Hippocampal formation (tissue), 2 donors: ENCODE data around the gene ERI3.

Experiments
- DNase-seq, 2 donors: peaks; one replicate each; lab custom pipeline; 2025; lab: John Stamatoyannopoulos, UW

ERI3 gene, protein sequence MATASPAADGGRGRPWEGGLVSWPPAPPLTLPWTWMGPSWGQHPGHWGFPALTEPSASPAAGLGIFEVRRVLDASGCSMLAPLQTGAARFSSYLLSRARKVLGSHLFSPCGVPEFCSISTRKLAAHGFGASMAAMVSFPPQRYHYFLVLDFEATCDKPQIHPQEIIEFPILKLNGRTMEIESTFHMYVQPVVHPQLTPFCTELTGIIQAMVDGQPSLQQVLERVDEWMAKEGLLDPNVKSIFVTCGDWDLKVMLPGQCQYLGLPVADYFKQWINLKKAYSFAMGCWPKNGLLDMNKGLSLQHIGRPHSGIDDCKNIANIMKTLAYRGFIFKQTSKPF

DNA sequence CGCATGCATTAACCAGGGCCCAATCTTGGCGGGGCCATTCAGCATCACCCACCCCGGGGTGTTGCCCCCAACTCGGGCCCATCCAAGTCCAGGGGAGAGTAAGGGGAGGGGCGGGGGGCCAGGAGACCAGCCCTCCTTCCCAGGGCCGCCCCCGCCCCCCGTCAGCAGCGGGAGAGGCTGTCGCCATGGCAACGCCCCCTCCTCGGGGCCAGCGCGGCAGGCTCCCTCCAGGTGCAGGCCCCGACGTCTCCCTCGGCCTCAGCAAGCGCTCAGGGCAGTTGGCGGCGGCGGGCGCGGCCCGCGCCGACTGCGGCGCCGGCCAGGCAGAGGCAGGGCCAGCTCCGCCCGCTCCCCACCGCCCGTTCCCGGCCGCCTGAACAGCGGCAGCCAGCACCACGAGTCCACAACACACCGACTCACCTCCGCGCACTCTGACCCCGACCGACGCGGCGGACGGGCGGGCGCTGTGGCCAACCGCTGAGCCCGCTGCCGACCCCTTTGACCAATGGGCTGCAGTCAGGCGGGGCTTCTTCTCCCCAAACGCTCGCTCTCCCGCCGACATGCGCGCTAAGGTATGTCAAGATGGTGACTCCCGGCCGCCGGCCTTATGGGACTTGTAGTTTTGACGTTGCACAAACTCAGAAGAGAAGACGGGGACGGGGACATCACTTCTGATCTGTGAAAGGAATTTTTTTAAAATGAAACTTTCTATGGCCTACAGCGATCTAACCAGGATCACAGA lies at the start of gene ERI3:
TSS of gene ERI3 (minus strand) at position 418 of the 742 bp plus-strand sequence. CDS start at position 187, 231 bp downstream.
- peak; percentile 97 for DNase-seq

DNA sequence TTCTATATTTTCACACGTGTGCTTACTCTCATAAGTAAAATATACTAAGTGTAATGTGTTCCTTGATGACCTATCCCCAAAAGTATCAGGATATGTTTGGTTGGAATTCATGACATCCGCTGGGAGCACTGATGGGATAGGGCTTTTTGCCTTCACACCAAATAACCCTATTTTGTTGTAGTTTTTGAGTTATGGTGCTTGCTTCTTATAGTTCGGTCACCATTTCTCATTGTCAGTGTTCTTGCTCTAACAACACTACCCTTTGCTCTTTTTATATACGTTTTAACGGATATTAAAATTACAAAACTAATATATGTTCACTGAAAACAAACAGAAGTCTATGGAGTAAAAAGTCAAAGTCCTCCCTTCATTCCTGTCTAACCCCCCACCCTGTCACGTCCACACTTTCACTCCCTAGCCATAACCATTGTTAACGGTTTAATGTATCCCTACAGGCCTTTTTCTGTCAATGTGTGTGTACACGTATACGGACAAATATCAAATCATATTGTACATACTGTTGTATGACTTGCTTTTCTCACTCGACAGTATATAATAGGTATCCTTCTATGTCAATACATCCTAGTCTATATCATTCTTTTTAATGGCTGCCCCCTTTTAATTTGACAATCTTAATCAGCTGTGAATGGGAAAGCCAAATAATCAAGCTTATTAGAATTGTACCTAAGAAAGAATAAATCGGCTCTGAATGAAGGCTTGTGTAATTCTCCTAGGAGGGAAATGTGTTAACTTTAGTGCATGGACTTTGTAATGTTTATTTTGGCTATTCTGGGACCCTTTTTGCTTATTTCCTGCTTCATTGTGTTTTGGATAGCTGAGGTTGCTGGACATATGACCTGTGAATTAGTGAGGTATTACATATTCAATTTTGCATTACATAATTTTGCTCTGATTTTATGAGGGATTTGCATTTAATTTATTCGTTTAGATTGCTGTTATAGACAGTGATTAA lies 46.5 kb upstream of the ERI3 start:
- no peak for DNase-seq

DNA sequence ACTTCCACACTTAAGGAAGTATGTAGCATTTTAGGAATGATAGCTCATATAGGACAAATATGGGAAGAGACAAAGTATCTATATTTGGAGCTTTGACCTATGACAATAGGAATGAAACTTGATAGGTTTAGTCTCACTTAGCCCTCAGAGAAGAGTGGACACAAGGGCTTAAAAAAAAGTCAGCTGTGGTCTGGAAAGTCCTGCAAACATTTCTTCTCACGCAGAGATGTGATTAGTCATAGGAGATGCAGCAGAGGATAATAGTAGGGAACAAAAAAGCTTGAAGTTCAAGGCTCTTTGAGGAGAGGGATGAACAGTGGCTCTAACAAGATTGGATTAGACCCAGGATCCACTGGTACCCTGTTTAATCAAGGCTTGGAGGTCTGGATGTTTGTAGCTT lies 35.2 kb upstream of the ERI3 start:
- DNase-seq = no peak

DNA sequence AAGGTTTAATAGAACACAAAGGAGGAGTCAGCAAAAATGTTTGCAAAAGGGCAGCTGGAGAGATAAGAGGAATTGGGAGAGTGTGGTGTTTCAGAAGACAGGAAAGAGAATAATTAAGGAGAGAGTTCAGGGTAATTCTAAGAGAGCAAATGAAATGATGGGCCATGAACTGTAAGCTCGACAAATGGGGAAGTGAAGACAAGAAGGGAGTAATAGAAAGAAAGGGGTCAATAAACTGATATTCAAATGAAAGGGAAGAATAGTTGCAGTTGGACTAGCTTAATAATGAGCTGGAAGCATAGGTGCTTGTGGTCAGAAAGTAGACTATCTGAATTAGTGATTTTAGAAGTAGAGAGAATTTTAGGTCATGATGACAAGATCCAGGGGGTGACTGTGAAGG lies 34.4 kb upstream of the ERI3 start:
- DNase-seq = no peak

DNA sequence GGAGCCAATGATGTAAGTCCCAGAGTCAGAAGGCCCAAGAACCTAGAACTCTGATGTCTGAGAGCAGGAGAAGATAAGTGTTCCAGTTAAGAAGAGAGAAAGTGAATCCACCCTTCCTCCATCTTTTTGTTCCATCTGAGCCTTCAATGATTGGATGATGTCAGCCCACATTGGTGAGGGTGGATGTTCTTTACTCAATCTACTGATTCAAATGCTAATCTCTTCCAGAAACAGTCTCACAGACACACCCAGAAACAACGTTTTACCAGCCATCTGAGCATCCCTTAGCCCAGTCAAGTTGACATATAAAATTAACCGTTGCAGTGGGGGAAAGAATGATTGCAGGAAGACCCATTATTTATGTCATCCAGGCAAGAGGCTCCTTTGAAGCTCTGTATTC lies 33.5 kb upstream of the ERI3 start:
- DNase-seq = no peak

DNA sequence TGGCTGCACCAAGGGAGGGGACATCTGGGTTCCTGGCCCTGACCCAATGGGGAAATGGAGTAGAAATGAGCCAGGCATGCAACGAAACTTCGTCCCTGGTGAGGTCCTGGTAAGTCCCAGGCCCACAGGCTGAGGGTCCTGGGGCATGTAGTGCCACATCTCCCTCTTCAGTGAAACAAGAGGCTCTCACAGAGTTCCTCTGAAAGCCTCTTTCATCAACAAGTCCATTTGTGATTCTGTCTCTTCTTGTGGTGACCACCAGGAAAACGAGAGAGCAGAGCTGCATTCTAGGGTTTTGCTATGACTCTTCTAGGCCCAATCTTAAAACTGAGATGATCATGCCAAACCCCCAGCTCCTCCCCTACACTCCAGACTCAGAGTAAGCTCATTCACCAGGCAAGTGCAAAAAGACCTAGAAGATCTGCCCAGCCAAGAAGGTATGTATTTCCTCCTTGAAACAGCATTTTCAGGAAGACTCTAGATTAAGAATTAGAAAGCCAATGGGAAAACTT lies 25.7 kb upstream of the ERI3 start:
- no peak for DNase-seq

DNA sequence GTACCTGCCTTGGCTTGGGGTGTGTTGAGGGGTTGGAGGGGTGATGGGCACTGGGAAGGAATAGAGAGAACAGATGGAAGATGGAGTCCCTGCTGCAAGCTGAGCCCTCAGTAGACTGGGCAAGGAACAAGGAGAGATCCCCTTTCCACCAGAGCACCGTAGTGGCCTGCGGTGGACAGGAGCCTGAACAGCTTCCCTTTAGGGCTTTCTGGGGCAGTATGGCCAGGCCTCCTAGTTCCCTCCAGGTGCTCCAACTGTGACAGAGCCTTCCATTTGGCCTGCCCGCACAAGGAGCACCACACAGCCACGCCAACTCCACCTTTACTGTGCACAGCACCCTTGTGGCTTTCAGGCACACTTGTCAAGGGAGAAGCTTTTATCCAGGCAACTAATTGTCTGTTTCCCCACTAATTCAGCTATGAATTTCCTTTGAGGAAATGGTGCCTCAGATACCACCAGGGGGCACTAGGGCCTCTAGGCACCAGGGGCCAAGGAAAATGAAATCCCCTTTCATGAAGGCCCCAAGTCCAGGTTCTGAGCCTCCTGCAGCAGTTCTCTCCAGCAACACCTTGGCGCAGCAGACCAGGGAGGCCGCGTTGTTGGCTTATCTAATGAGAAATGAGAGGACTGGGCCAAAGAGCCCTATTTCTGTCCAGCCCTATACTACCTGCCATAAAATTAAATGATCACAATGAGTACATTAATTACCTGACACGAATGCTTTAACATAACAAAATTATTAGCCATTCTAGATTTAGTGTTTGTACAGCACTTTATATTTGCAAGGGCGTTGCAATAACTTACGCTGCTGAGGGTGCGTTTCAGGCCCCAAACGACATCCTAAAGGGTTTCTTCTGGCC lies 23.1 kb upstream of the ERI3 start:
- peak; percentile 46 to 77 for DNase-seq

DNA sequence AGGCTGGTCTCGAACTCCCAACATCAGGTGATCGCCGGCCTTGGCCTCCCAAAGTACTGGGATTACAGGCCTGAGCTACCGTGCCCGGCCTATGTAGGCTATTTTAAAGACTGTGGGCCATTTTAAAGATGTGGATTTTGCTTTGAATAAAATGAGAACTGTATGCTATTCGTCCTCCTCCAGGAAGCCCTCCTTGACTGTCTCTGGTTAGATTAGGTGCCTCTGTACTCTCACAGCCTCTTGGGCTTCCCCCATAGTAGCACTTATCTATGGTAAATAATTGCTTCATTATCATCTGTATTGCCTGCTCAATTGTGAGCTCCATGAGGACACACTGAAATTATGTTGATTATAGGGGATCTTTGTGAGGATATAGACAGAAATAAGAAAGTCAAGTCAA lies 20.5 kb upstream of the ERI3 start:
- no peak for DNase-seq

DNA sequence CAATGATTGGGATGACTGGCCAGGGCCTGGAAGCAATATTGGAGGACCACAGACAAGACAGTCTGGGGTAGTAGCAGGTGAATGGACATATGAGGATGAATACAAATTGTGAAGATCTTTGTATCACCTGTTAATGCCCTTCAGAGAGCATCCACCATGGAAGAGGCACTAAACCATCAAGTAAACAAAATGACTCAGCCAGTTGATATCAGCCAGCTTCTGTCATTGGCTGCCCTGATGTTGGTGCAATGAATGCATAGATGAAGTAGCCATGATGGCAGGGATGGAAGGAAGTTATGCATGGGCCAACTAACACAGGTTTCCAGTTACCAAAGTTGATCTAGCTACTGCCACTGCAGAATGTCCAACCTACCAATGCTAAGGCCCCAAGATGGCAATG lies 16.1 kb upstream of the ERI3 start:
- no peak for DNase-seq

DNA sequence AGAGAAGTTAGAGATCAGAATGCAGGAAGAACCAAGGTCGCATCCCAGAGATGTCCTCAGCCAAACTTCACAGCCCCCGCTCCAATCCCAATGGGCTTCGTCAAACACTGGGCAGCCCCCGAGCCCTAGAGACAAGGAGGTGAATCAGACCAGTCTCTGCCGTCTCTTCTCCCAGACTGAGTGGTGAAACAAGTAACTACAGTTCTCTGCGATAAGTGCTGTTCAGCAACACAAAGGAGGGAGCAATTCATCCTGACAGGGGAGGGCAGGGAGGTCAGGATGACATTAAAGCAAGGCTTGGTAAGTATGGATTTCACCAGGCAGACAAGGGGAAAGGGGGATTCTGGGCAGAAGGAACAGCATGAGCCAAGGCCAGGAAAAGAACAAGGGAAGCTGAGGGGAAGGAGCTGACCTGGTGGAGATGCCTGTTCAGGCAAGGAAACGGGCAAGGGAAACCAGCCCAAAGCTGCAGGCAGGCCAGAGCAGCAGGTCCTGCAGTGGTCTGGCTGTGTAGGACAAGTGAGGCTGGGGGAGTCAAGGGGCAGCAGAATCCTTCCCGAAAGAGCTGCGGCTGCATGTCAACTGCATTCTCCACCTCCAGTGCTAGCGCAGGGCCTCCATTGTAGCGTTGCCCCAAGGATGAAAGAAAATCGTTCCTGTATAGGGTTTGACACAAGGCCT lies 13.6 kb upstream of the ERI3 start:
- DNase-seq = no peak

DNA sequence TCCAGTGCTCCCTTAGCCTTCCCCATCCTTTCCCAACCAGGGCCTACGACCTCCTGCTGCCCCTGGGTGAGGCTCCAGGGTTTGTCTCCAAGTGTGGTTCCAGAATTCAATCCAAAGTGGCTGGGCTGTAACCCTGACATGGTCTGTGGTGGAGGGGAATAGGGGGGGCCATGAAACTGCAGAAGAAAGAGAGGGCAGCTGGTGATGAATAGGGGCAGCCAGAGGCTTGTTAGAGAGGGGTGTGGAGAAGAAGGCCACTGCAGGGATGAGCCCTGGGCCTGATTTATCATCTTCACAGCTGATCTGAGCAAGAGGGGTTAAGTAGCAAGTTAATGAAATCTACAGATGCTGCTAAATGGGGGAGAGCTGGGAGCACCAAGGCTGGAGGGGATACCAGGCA lies 12.9 kb upstream of the ERI3 start:
- no peak for DNase-seq

DNA sequence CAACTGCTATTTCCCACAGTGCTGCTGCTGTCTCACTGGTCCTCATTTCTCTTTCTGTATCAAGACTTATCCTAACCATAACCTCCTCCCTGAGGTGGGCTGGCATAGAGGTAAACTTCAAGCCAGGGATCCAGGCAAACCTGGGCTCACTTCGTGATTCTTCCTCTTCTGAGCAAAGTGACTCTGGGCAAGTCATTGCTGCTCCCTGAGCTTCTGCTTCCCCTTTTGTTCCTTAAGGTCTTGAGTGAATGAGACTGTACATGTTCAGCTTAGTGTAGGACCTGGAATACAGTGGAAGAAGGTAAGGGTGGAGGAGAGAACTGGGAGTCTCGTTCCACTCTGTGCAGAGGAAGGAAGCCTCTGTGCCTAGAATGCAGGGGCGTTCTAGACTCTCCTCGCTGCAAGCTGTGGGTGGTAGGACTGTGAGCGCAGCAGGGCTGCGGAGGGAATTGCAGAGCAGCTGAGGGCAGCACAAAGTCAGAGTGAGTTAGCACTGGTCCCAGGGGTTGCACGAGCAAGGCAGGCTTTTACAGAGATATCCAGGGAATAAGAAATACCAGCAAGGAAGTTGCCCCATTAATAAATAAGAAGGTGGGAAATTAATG lies 11.4 kb upstream of the ERI3 start:
- no peak for DNase-seq

DNA sequence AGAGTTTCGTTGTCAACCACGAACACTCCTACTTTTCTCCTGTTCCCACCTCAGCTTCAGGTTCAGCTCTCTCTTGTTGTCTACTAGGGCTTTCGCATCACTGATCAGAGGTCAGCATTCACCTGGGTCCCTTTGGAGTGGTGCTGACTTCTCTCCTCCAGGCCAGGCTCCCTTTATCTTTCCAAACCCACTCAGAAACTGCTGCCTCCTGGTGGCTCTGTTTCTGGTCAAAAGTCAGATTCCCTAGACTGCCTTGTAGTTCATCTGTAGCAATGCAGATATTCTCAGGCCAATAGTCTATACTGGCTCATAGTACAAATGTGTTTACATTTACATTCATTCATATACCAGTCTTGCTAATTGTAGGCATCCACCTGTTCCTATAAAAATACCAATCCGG lies 6.4 kb upstream of the ERI3 start:
- no peak for DNase-seq

DNA sequence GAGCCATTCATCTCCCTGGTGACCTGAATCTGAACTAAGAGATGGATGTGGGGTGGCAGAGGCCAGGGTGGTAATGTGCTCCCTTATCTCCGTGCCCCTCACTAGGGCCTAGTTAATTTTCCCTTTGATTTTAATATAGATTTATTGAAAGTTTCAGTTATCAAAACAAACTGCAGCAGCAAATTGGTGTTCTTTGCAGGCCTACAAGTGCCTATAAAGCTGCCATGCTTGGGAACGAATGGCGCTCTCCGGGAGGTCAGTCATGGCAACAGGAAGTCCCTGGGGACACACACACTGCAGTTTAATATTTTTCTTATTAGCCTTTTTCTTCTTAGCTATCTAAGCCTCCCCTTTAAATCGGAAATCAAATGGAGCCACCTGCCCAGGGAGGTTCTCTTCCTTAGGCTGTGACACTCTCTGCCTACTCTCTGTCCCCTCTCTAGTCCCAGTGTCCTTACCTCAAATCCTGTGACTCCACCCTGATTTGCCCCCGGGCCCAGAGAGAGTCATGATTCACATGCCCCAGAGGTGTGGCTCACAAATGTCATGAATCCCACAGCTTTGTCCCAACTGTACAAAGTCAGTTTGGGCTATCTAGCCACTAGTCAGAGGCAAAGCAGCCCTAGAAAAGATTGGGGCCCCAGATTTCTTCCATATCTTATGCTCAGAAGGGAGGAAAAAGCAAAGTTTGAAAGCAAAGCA lies 4.3 kb upstream of the ERI3 start:
- DNase-seq = no peak

DNA sequence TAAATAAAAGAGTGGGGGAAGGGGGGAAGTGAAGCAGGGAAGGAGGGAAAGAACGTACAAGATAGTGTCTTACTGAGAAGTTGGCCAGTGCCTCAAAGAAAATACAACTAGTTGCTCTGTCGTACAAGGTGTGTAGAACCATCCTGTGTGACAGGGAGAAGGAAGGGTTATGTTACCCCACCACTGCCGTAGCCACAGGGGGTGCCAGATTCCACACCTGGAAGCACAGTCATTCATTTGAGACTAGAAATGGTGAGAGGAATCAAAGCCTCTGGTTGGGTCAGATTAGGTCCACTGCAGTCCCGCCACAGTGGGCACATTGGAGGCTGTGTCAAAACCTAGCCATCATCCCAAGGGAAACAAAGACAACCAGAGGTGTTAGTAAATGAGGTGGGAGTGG lies 2.7 kb upstream of the ERI3 start:
- no peak for DNase-seq

DNA sequence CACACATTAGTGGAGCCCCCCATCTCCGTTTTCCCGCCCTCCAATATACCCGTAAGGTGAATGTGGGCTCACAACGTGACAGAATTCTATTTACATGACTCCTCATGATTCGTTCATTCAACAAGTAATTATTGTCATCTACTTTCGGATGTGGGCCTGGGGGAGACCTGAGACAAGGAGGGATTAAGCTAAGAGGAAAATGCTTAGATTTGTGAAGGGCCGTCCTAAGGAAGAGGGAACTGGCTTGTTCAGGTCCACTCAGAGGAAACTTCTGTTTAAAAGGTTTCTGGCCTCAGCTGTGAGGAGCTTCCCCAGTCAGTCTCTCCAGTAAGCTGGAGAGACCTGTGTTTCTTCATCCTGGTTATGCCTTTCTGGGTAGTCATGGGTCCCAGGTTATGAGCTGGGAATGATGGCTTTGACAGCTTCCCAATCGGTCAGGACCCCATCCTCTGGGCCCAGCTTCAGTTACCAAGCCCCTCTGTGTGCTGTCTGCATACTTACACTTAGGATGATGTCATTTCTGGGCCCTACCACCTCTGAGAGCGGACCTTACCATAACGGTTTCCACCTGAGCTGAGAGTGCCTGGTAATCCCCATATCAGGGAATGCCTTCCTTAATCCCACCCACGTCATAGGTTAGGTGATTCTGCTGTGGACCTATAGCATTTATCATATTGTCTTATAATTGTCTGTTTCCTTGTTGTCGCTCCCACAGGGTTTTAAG lies 687 bp upstream of the ERI3 start:
- DNase-seq = no peak

DNA sequence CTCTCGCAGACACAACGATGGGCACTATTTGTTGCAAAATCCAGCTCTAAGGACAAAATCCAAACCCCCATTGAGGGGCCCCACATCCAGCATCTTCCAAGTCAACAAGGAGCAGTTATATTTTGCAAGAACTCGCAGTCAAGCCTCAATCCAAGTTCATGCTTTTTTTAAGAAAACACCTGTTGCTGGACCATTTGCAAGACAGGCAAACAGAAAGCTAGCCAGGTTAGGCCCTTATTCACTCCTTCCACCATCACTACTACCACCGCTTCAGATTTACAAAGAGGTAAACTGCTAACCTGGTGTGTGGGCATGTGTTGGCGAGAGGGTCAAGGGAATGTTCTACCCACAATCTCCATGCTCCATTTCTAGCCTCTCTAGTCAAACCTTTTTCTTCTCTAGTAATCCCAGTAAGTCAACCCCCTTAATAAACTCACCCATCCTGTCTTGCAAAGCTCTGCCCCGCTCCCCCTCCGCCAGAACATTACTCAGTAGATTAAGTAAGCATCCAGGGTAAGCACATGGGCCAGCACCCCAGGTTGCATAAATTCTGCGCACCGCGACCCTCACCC lies 703 bp downstream of the ERI3 start:
- no peak for DNase-seq

DNA sequence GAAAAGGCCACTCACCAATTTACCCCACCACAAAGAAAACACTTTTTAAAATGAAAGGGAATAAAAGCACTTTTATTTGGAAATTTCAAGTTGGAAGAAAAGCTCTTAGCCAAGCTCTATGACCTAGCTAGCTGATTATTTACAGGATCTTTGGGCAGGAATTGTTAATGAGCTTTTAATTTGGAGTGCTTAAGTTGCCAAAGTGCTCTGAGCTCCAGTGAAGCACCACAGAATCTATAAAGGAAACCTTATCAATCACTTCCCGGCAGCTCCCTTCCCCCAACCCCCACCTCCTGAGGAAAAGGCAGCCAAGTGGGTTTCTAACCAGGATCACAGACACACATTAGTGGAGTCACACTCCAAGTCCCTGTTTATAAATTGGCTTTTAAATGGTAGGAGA lies 1.5 kb downstream of the ERI3 start:
- DNase-seq = no peak

DNA sequence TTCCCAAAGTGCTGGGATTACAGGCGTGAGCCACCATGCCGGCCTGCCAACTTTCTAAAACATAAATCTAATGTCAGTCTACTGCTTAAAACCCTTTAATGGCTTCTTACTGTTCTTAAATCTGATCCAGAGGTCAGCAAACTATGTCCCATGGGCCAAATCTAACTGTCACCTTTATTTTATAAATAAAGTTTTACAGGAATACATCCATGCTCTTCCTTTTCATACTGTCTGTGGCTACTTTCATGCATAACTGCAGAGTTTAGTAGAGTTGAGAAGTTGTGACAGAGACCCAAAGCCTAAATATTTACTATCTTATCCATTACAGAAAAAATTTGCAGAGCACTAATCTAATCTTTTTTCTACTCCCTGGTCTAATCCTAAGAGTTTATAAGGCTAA lies 3.8 kb downstream of the ERI3 start:
- DNase-seq = no peak
